Karpas-422 (cell line): ENCODE results near the gene LSAMP. TPM values are rescaled to one million over a fixed set of nuclear protein-coding genes. Genes with fewer than 3 reads are reported as not detected.

Experiments
- DNase-seq: peaks from one replicate; pipeline ENCODE4 v3.0.0-alpha.2; 2015
- H2AFZ ChIP-seq: fragments of 200-600 bp; sonication (generic); 2 replicates; pipeline ENCODE4 v1.6.1; 2014; ENCODE audit warnings: antibody characterized with exemption, low read length, mixed read lengths
- H3K27ac ChIP-seq: fragments of 200-600 bp; sonication (generic); 2 replicates; pipeline ENCODE4 v1.5.1; 2014; ENCODE audit warnings: mild to moderate bottlenecking, low read length, moderate library complexity
- H3K27me3 ChIP-seq: fragments of 200-600 bp; sonication (generic); 2 replicates; pipeline ENCODE4 v1.6.1; 2014; ENCODE audit warnings: low read length, mixed read lengths
- H3K36me3 ChIP-seq: fragments of 200-600 bp; sonication (generic); 2 replicates; pipeline ENCODE4 v1.6.1; 2014; ENCODE audit warnings: low read length, mixed read lengths; ENCODE audit not compliant: insufficient read depth
- H3K4me1 ChIP-seq: fragments of 200-600 bp; sonication (generic); 2 replicates; pipeline ENCODE4 v1.6.1; 2014; ENCODE audit warnings: mild to moderate bottlenecking, low read length, mixed read lengths
- H3K4me2 ChIP-seq: fragments of 200-600 bp; sonication (generic); 2 replicates; pipeline ENCODE4 v1.6.1; 2014; ENCODE audit warnings: low read length, low read depth, mild to moderate bottlenecking; ENCODE audit not compliant: poor library complexity, severe bottlenecking
- H3K4me3 ChIP-seq: fragments of 200-600 bp; sonication (generic); 2 replicates; pipeline ENCODE4 v1.5.1; 2014; ENCODE audit warnings: mild to moderate bottlenecking, antibody characterized with exemption, low read length, mixed read lengths
- H3K79me2 ChIP-seq: fragments of 200-600 bp; sonication (generic); 2 replicates; pipeline ENCODE4 v1.6.1; 2014; ENCODE audit warnings: mild to moderate bottlenecking, low read length, mixed read lengths
- H3K9ac ChIP-seq: fragments of 200-600 bp; sonication (generic); 2 replicates; pipeline ENCODE4 v1.6.0; 2014; ENCODE audit warnings: low read length
- H3K9me2 ChIP-seq: fragments of 200-600 bp; sonication (generic), shearing (Covaris generic); replicated peaks from 2 replicates; pipeline ENCODE4 v1.6.0; 2014; ENCODE audit warnings: mild to moderate bottlenecking, low read length, moderate library complexity; ENCODE audit not compliant: insufficient read depth
- H3K9me3 ChIP-seq: fragments of 300-700, 200-600 bp; sonication (generic); 2 replicates; pipeline ENCODE4 v1.6.1; 2014; ENCODE audit warnings: low read length, mixed read lengths
- H4K20me1 ChIP-seq: fragments of 200-600 bp; sonication (generic); 2 replicates; pipeline ENCODE4 v1.6.1; 2014; ENCODE audit warnings: mild to moderate bottlenecking, antibody characterized with exemption, low read length, low read depth; ENCODE audit not compliant: insufficient read depth
- total RNA-seq: library from RNA; depleted of rRNA; stranded (reverse); fragments of >200 nt; shearing (Covaris generic); gene quantifications from 2 replicates; pipeline ENCODE4 v1.2.3, GENCODE V29; 2014; ENCODE audit warnings: low replicate concordance

LSAMP gene
- total RNA-seq, 1 experiment from 2014 or later, result not detected

DNA sequence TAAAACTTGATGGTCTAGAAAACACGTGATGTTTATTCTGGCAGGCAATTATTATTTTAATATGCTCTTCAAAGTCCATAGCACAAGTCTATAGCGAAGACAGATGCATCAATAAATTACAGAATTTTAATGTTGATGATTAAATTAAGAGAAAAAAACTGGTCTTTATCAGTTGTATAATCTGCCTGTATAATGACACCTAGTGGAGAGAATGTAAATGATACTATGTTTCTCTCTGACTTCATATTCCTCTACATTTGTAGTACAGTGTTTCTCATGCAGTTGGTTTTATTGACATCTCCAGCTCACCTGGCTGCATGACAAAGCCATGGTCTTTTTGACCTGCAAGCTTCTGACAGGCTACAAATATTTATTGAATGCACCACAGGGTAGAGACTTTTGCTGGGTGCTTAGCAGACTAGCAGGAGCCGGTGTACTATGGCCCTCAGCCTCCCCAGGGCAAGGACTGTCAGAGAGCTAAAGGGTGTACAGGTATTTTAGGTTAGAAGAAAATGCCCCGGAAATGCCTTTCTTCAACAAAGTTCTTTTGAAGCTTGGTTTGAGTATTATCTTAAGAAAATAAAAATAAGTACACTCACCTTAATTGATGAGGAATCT is 532.1 kb downstream of the LSAMP start:
- Histone ChIP-seq H3K27me3 (no peaks in the 10 kb centered on the region; the same call in 1 of the 2 replicates), H3K4me2 (no peak overlapping the region), H3K27ac (no peak overlapping the region), H3K4me3 (no peak overlapping the region), H3K36me3 (no peaks in the 10 kb centered on the region), H3K79me2 (no peaks in the 10 kb centered on the region), H3K9ac (no peak overlapping the region), H3K4me1 (no peaks in the 10 kb centered on the region), H3K9me2 (no peaks in the 10 kb centered on the region), H3K9me3 (no peaks in the 10 kb centered on the region), H4K20me1 (no peaks in the 10 kb centered on the region), H2AFZ (no peak overlapping the region)
- DNase-seq, result no peak

DNA sequence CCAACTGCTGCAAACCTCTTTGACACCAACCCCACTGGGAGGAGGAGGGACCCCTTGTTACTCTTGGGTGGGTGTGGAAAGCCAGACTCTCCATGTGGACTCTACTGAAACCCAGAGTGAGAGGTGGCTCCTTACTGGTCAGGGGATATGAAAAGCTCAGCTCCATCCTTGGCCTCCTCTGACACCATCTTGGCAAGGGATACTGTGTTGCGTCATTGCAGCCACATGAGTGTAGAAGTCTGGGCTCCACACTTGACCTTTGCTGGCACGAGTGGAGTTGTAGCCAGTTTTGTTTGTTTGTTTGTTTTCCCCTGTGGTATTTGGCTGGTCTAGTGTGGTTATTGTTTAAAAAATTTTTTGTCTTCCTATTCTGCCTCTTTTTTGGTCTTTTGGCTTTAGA is 532.9 kb downstream of the LSAMP start:
- no peaks in the 10 kb centered on the region for H3K4me1 ChIP-seq
- no peaks in the 10 kb centered on the region for H3K36me3 ChIP-seq
- H4K20me1 ChIP-seq, result no peaks in the 10 kb centered on the region
- DNase-seq, result no peak
- no peaks in the 10 kb centered on the region for H3K27me3 ChIP-seq
- no peak overlapping the region for H3K4me3 ChIP-seq
- no peaks in the 10 kb centered on the region for H3K79me2 ChIP-seq
- H3K9me2 ChIP-seq, result no peaks in the 10 kb centered on the region
- H3K27ac ChIP-seq, result no peak overlapping the region
- no peak overlapping the region for H3K4me2 ChIP-seq
- H2AFZ ChIP-seq, result no peak overlapping the region
- no peaks in the 10 kb centered on the region for H3K9me3 ChIP-seq
- no peak overlapping the region for H3K9ac ChIP-seq

DNA sequence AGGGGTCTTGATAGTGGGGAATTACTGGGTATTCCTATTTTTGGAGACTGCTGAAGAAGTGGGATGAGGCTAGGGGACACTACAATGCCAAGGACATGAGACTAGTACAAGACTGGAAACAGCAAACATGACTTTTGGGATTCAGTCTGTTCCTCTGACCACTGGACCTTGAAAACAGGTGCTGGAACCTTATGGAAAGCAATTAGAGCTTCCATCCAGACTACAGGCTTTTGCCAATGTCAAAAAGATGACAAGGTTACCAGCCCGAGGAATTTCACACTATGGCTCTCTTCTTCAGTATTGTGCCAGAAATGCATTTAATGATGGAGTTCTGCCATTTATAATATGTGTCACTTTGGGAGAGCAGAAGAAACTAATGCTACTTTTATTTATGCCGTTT is 539.4 kb downstream of the LSAMP start:
- H3K4me2 ChIP-seq, result no peak overlapping the region
- H4K20me1 ChIP-seq, result no peaks in the 10 kb centered on the region
- H3K9ac ChIP-seq, result no peak overlapping the region
- DNase-seq, result no peak
- H3K79me2 ChIP-seq, result no peaks in the 10 kb centered on the region
- no peak overlapping the region for H3K4me3 ChIP-seq
- no peaks in the 10 kb centered on the region for H3K27me3 ChIP-seq
- H3K27ac ChIP-seq, result no peak overlapping the region
- H3K4me1 ChIP-seq, result no peaks in the 10 kb centered on the region
- no peaks in the 10 kb centered on the region for H3K9me3 ChIP-seq
- H3K36me3 ChIP-seq, result no peaks in the 10 kb centered on the region
- H2AFZ ChIP-seq, result no peak overlapping the region
- no peaks in the 10 kb centered on the region for H3K9me2 ChIP-seq

DNA sequence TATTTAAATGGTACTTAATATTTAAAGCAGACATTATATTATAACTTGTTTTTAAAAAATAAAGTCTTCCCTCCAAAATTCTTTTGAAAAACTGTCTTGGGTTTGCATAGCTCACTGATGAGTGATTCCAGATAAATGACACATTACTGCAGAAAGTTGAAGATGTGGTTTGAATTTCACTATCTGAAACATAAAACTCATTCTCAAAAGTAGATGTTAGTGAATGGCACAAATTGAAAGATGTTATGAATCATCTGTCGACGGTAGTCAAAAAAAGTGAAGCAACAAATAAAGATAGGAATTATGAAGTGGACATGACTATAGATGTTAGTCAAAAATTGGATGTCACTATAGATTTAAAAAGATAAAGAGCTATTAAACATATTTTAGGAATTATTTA is 541.4 kb downstream of the LSAMP start:
- no peaks in the 10 kb centered on the region for H4K20me1 ChIP-seq

DNA sequence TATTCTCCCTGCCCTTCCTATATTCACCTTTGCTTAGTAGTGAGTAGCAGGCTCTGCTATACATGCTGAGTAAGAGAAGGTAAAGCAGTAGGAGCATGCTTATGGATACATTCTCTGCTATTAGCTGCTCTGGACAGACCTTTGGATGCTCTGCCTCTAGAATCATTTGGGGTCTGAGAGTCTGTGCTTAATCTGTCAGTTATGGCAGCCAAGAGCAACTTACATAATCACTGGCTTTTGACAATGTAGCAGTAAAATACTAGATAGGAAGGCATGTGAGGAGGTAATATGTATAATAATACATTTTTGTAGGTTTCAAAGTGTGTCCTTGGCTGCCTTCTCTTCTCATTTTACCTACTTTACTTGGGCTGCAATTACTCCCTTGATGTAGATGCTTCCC is 544.3 kb downstream of the LSAMP start:
- H3K79me2 ChIP-seq, result no peaks in the 10 kb centered on the region
- no peaks in the 10 kb centered on the region for H3K27me3 ChIP-seq
- H3K9me2 ChIP-seq, result no peaks in the 10 kb centered on the region
- no peak overlapping the region for H3K27ac ChIP-seq
- H3K36me3 ChIP-seq, result no peaks in the 10 kb centered on the region
- no peak for DNase-seq
- H3K4me3 ChIP-seq, result no peak overlapping the region
- no peak overlapping the region for H3K4me2 ChIP-seq
- no peak overlapping the region for H2AFZ ChIP-seq
- no peaks in the 10 kb centered on the region for H3K4me1 ChIP-seq
- no peak overlapping the region for H3K9ac ChIP-seq
- H4K20me1 ChIP-seq, result no peaks in the 10 kb centered on the region
- no peaks in the 10 kb centered on the region for H3K9me3 ChIP-seq

More for the DNA sequence above, 541.4 kb downstream of the LSAMP start:
- Histone ChIP-seq H3K4me3 (no peak overlapping the region), H3K36me3 (no peaks in the 10 kb centered on the region), H3K27me3 (no peaks in the 10 kb centered on the region), H3K4me1 (no peaks in the 10 kb centered on the region), H3K27ac (no peak overlapping the region), H3K9ac (no peak overlapping the region), H3K4me2 (no peak overlapping the region), H3K9me2 (no peaks in the 10 kb centered on the region), H2AFZ (no peak overlapping the region), H3K79me2 (no peaks in the 10 kb centered on the region), H3K9me3 (no peaks in the 10 kb centered on the region)
- DNase-seq, result no peak

DNA sequence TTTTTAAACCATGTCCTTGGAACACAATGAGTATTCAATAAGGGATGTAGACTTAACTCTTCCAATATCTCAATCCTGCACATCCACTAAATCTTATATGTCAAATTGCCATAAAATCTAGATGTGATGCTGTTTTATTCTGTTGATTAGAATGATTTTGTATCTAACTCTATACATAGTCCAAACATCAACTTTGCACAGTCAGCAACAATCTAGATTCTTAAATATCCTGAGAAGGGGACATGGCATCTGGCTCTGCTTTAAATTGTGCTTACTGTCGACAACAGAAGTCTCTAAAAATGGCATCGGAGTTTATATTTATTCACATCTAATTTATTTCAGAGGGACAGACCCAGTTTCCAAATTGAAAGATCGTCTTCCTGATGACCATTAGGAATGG is 545.8 kb downstream of the LSAMP start:
- H3K79me2 ChIP-seq, result no peaks in the 10 kb centered on the region
- H3K4me2 ChIP-seq, result no peak overlapping the region
- no peaks in the 10 kb centered on the region for H3K27me3 ChIP-seq
- no peaks in the 10 kb centered on the region for H3K4me1 ChIP-seq
- H2AFZ ChIP-seq, result no peak overlapping the region
- no peaks in the 10 kb centered on the region for H3K36me3 ChIP-seq
- no peaks in the 10 kb centered on the region for H4K20me1 ChIP-seq
- no peak overlapping the region for H3K9ac ChIP-seq
- no peaks in the 10 kb centered on the region for H3K9me2 ChIP-seq
- no peak overlapping the region for H3K27ac ChIP-seq
- no peak overlapping the region for H3K4me3 ChIP-seq
- no peak for DNase-seq
- H3K9me3 ChIP-seq, result no peaks in the 10 kb centered on the region

DNA sequence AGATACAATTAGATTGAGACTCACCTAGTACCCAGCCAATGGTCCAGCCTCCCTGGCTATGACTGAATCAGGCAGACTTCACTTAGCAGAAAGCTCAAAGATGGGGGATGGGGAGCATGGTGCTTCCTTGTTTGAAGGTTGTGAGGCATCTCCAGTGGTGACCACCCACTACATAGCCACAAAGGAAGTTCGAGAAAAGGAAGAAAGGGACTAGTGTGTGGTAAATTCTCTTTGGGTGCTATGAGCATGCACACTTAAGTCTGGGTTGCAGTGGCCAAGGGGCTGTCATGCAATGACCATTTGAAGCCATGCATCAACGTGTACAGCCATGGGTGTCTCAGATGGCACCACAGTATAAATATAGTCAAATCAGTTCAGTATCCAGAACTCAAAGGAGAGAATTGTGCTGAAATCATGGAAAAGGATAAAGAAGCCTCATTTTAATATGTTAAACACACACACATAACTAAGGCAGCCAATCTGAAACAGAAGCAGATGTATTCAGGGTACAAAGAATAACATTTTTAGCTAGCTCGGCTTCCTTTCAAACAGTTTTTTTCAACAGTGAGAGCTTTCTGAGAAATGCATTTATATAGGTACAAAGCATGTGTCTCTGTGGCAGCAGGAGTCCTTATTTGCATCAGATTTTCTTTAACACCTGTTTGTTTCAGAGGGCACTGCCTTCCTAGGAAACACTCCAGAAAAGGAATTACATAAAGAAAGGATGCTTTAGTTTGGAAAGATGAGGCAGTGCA is 546.5 kb downstream of the LSAMP start:
- Histone ChIP-seq H3K4me2 (no peak overlapping the region), H3K36me3 (no peaks in the 10 kb centered on the region), H3K4me3 (no peak overlapping the region), H4K20me1 (no peaks in the 10 kb centered on the region), H3K27ac (no peak overlapping the region), H3K27me3 (no peaks in the 10 kb centered on the region), H3K79me2 (no peaks in the 10 kb centered on the region), H3K9me3 (no peaks in the 10 kb centered on the region), H3K9ac (no peak overlapping the region), H3K9me2 (no peaks in the 10 kb centered on the region), H3K4me1 (no peaks in the 10 kb centered on the region), H2AFZ (no peak overlapping the region)
- no peak for DNase-seq

DNA sequence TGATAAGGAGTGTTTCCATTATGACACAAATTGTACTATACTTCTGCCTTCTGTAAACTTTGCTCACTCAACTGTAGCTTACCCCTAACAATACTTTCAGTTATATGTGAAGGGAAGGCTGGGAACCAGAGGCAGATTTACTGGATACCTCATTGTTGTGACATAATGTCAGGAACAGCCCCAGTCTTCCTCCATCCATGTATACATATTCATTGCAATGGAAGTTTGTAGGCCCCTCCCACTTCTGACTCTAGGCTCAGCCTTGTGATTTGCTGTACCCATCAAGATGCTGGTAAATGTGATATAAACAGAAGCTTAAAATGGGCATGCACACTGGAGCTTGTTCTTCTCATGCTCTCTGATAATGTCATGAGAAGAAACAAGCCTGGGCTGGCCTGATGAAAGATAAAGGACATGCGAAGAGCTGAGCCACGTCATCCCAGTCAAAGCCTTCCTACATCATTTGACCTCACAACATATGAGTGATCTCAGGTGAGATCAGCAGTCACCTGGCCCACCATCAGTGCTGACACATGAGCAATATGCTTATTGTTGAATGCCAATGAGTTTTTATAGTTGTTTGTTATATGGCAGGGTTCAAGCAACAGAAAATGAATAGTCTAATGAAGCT is 554.2 kb downstream of the LSAMP start:
- Histone ChIP-seq H3K9me2 (no peaks in the 10 kb centered on the region), H3K9ac (no peak overlapping the region), H3K4me1 (no peaks in the 10 kb centered on the region), H4K20me1 (no peaks in the 10 kb centered on the region), H3K79me2 (no peaks in the 10 kb centered on the region), H3K36me3 (no peaks in the 10 kb centered on the region), H3K4me3 (no peak overlapping the region), H2AFZ (no peak overlapping the region), H3K4me2 (no peak overlapping the region), H3K9me3 (no peaks in the 10 kb centered on the region), H3K27ac (no peak overlapping the region), H3K27me3 (no peaks in the 10 kb centered on the region)
- no peak for DNase-seq
